ENCODE data around the gene SULF2.

SULF2 gene

DNA sequence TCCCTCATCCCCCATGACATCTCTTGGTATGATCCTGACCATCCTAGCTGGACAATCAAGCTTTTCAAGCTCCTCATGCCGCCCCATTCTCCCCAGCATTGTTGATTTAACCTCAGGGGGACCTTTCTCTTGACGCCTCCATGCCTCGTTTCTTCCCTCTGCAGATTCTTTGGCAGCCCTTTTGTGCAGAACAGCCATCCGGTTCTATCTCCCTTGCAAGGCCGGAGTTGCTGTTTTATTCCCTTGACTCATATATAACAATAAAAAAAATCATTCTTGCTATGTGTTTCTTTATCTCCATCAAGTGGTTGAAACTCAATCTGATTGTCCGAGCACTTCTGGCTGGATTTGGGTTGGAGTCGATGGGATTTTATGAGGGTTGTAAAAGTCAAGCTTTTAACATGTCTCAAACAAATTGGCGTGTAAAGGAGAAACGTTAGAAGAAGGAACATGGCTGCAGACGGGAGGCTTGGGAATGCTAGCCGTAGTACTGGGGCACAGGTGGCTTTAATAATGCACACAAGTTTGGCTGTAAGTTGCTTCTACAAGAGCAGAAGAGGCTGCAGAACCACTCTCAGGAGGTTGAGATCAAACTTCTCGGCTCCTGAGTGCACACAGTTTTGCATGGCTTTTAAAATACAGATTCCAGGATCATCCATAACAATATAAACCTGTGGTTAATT, 3.9 kb upstream of the SULF2 start:
- no peak for DNase-seq (ENCODE audit: low read depth, low spot score)
- no peak overlapping the region for H3K9ac ChIP-seq (ENCODE audit: insufficient read length, low read depth)
- no peaks in the 10 kb centered on the region for H3K9me3 ChIP-seq (ENCODE audit: insufficient read depth, low read length)
- TF ChIP-seq SUZ12 (IDR thresholded peaks at IDR 0.05; ENCODE audit: extremely low read depth, insufficient read depth, insufficient read length) (no peak), YY1 (IDR thresholded peaks at IDR 0.05; ENCODE audit: insufficient read depth, insufficient read length) (no peak), ZNF274 (IDR thresholded peaks at IDR 0.05; ENCODE audit: low read depth, low read length) (no peak)
- no peaks in the 10 kb centered on the region for H3K36me3 ChIP-seq (ENCODE audit: insufficient read depth, insufficient read length, low read length)
- H3K4me1 ChIP-seq (ENCODE audit: insufficient read depth, insufficient read length): peaks cover 4% of the 10 kb centered on the region
- H3K27me3 ChIP-seq (ENCODE audit: insufficient read depth, insufficient read length): peaks cover 12% of the 10 kb centered on the region
- no peak overlapping the region for H3K4me3 ChIP-seq (ENCODE audit: insufficient read length, low read depth)

GRCh38 chr20:47788741-47789080, 3.4 kb upstream of the SULF2 start:
- Histone ChIP-seq H3K27me3 (ENCODE audit: insufficient read depth, insufficient read length) (peaks cover 16% of the 10 kb centered on the region), H3K9me3 (ENCODE audit: insufficient read depth, low read length) (no peaks in the 10 kb centered on the region), H3K9ac (ENCODE audit: insufficient read length, low read depth) (no peak overlapping the region), H3K4me3 (ENCODE audit: insufficient read length, low read depth) (no peak overlapping the region), H3K4me1 (ENCODE audit: insufficient read depth, insufficient read length) (peaks cover 4% of the 10 kb centered on the region), H3K36me3 (ENCODE audit: insufficient read depth, insufficient read length, low read length) (no peaks in the 10 kb centered on the region)
- no peak for DNase-seq (ENCODE audit: low read depth, low spot score)
- no peak for TF ChIP-seq ZNF274 (IDR thresholded peaks at IDR 0.05; ENCODE audit: low read depth, low read length)
- TF ChIP-seq YY1 (IDR thresholded peaks at IDR 0.05; ENCODE audit: insufficient read depth, insufficient read length): no peak
- TF ChIP-seq SUZ12 (IDR thresholded peaks at IDR 0.05; ENCODE audit: extremely low read depth, insufficient read depth, insufficient read length): no peak

DNA sequence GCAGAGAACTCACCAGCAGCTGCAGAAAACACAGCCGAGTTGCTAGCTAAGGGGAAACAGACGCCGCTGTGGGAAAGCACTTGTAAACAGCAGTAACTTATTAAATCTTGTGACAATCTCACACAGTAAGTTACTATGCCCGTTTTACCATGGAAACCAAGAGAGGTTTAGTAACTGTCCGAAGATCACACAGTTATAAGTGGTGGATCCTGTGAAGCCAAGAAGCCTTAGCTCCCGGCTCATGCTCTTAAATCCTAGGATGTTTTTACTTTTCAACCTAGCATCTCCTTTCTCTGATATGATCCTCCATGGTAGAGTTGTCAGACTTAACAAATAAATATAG, 1.5 kb upstream of the SULF2 start:
- no peak for DNase-seq (ENCODE audit: low read depth, low spot score)
- TF ChIP-seq YY1 (IDR thresholded peaks at IDR 0.05; ENCODE audit: insufficient read depth, insufficient read length): no peak
- TF ChIP-seq SUZ12 (IDR thresholded peaks at IDR 0.05; ENCODE audit: extremely low read depth, insufficient read depth, insufficient read length): no peak
- no peak for TF ChIP-seq ZNF274 (IDR thresholded peaks at IDR 0.05; ENCODE audit: low read depth, low read length)
- H3K9ac ChIP-seq (ENCODE audit: insufficient read length, low read depth): no peak overlapping the region
- H3K4me1 ChIP-seq (ENCODE audit: insufficient read depth, insufficient read length): peaks cover 3% of the 10 kb centered on the region
- H3K36me3 ChIP-seq (ENCODE audit: insufficient read depth, insufficient read length, low read length): peaks cover 13% of the 10 kb centered on the region
- H3K9me3 ChIP-seq (ENCODE audit: insufficient read depth, low read length): no peaks in the 10 kb centered on the region
- peak overlapping the region; percentile 74 for H3K4me3 ChIP-seq (ENCODE audit: insufficient read length, low read depth)
- peaks cover 18% of the 10 kb centered on the region for H3K27me3 ChIP-seq (ENCODE audit: insufficient read depth, insufficient read length)

- no peaks in the 10 kb centered on the region for H3K4me1 ChIP-seq (ENCODE audit: insufficient read depth, insufficient read length)
- peaks cover 19% of the 10 kb centered on the region for H3K36me3 ChIP-seq (ENCODE audit: insufficient read depth, insufficient read length, low read length)
- peaks cover 18% of the 10 kb centered on the region for H3K27me3 ChIP-seq (ENCODE audit: insufficient read depth, insufficient read length)
- H3K9me3 ChIP-seq (ENCODE audit: insufficient read depth, low read length): no peaks in the 10 kb centered on the region
- peak overlapping the region; percentile 74 for H3K4me3 ChIP-seq (ENCODE audit: insufficient read length, low read depth)
- DNase-seq (ENCODE audit: low read depth, low spot score): no peak
- peak overlapping the region; percentile 89 for H3K9ac ChIP-seq (ENCODE audit: insufficient read length, low read depth)
- TF ChIP-seq ZNF274 (IDR thresholded peaks at IDR 0.05; ENCODE audit: low read depth, low read length) (no peak), SUZ12 (IDR thresholded peaks at IDR 0.05; ENCODE audit: extremely low read depth, insufficient read depth, insufficient read length) (no peak), YY1 (IDR thresholded peaks at IDR 0.05; ENCODE audit: insufficient read depth, insufficient read length) (no peak)
These were observed 828 bp upstream of the SULF2 start for GRCh38 chr20:47785854-47786764.

DNA sequence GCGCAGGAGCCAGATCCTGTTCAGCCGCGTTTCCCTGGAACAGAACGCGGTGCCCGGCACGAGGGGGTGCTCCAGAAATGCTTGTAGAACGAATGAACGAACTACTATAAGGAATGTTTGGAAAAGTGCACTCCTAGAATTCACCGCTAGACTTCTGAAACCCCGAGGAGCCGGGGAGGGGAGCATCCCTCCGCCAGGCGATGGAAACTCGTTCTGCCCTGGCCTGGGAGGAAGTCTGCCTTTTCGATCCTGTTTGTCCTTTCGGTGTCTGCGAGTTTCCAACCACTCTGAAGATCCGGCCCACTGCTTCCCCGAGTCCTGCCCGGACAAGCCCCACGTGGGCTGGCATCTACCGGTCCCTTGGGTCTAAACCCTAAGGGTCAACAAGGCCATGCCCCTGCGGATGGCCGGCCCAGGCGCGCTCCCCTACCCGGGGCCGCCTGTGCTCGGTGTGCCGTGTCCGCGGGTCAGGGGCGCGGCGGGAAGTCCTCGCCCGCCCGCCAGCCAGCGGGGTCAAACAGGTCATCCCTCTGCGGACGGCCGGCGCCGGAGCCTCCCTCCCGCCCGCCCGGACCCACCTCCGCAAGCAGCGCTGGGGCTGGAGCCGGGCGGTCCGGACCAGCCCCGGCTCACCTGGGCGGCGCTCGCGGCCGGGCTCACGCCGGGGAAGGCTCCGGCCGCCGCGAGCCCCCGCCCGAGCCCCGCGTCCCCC, 526 bp downstream of the SULF2 start:
- Histone ChIP-seq H3K27me3 (ENCODE audit: insufficient read depth, insufficient read length) (peaks cover 18% of the 10 kb centered on the region), H3K9ac (ENCODE audit: insufficient read length, low read depth) (peak overlapping the region; percentile 77), H3K9me3 (ENCODE audit: insufficient read depth, low read length) (no peaks in the 10 kb centered on the region), H3K36me3 (ENCODE audit: insufficient read depth, insufficient read length, low read length) (peaks cover 23% of the 10 kb centered on the region), H3K4me3 (ENCODE audit: insufficient read length, low read depth) (peak overlapping the region; percentile 69), H3K4me1 (ENCODE audit: insufficient read depth, insufficient read length) (no peaks in the 10 kb centered on the region)
- DNase-seq (ENCODE audit: low read depth, low spot score): no peak
- TF ChIP-seq SUZ12 (IDR thresholded peaks at IDR 0.05; ENCODE audit: extremely low read depth, insufficient read depth, insufficient read length): no peak
- no peak for TF ChIP-seq ZNF274 (IDR thresholded peaks at IDR 0.05; ENCODE audit: low read depth, low read length)
- TF ChIP-seq YY1 (IDR thresholded peaks at IDR 0.05; ENCODE audit: insufficient read depth, insufficient read length): no peak

DNA sequence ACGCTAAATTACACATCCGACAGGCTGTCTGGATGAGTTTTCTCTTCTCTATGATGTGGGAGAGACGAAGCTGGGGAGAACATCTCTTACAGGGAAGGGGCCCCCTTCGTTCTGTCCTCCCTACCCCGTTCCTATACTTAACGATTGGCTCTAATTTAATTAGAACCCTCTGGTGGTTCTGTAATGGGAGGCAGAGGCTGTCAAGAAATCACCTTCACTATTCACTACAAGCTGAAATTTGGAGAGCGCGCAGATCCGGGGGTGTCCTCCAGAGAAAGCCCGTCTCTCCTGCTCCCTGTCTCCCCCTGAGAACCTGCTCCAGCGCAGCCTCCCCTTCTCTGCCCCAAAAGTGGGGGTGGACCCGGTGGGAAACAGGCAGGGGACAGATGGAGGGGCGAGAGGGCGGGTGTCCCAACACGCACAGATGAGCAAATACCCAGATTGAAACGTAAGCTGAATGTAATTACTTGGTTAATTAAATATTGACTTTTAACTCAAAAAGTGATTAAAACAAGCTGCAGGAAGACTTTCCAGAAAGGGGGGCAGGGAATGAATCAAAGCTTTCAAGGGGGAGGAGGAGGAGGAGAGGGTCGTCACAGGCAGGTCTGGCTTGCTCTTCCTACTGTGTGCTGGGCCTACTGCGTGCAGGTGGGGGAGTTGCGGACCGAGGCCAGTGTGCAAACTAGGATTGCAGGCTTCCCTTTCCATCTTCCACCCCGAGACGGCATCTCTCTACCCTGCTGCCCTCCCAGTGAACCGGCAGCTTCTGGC, 1.3 kb downstream of the SULF2 start:
- Histone ChIP-seq H3K27me3 (ENCODE audit: insufficient read depth, insufficient read length) (peaks cover 18% of the 10 kb centered on the region), H3K9me3 (ENCODE audit: insufficient read depth, low read length) (no peaks in the 10 kb centered on the region), H3K36me3 (ENCODE audit: insufficient read depth, insufficient read length, low read length) (peaks cover 23% of the 10 kb centered on the region), H3K9ac (ENCODE audit: insufficient read length, low read depth) (peak overlapping the region; percentile 77), H3K4me3 (ENCODE audit: insufficient read length, low read depth) (peak overlapping the region; percentile 69), H3K4me1 (ENCODE audit: insufficient read depth, insufficient read length) (no peaks in the 10 kb centered on the region)
- TF ChIP-seq SUZ12 (IDR thresholded peaks at IDR 0.05; ENCODE audit: extremely low read depth, insufficient read depth, insufficient read length) (no peak), ZNF274 (IDR thresholded peaks at IDR 0.05; ENCODE audit: low read depth, low read length) (no peak), YY1 (IDR thresholded peaks at IDR 0.05; ENCODE audit: insufficient read depth, insufficient read length) (no peak)
- DNase-seq (ENCODE audit: low read depth, low spot score): no peak
